Activated T-helper 17 cell treated with anti-CD3 and anti-CD28 coated beads, Interleukin-2, amount 50 U/mL, for 72 hours (primary cell): ENCODE measurements around the gene GCM1. TPM values are rescaled to one million over a fixed set of nuclear protein-coding genes. Genes with fewer than 3 reads are reported as not detected.

Source experiments
- ATAC-seq: fragments of 150-1000 bp; cut with Tn5 transposase; replicated peaks from 2 replicates; pipeline ENCODE4 v1.10.0; 2021; ENCODE audit warnings: mild to moderate bottlenecking, moderate library complexity
- H3K27ac Mint-ChIP-seq: one replicate; pipeline ENCODE4 v1.8.0; 2022; ENCODE audit warnings: mixed read lengths
- H3K27me3 Mint-ChIP-seq: one replicate; pipeline ENCODE4 v1.8.0; 2022; ENCODE audit warnings: mixed read lengths
- H3K36me3 Mint-ChIP-seq: one replicate; pipeline ENCODE4 v1.8.0; 2022; ENCODE audit warnings: low read depth, mild to moderate bottlenecking, mixed read lengths
- H3K4me1 Mint-ChIP-seq: one replicate; pipeline ENCODE4 v1.8.0; 2022; ENCODE audit warnings: mixed read lengths
- H3K4me3 Mint-ChIP-seq: one replicate; pipeline ENCODE4 v1.8.0; 2022; ENCODE audit warnings: mild to moderate bottlenecking, mixed read lengths
- H3K9me3 Mint-ChIP-seq: one replicate; pipeline ENCODE4 v1.8.0; 2022; ENCODE audit warnings: mixed read lengths
- total RNA-seq, 2 donors: library from RNA; stranded (reverse); gene quantifications; one replicate each; pipeline ENCODE4 v1.2.3, GENCODE V29; 2022

GCM1 gene, protein sequence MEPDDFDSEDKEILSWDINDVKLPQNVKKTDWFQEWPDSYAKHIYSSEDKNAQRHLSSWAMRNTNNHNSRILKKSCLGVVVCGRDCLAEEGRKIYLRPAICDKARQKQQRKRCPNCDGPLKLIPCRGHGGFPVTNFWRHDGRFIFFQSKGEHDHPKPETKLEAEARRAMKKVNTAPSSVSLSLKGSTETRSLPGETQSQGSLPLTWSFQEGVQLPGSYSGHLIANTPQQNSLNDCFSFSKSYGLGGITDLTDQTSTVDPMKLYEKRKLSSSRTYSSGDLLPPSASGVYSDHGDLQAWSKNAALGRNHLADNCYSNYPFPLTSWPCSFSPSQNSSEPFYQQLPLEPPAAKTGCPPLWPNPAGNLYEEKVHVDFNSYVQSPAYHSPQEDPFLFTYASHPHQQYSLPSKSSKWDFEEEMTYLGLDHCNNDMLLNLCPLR
- total RNA-seq = under 1 TPM; 0.11 to 0.13 TPM

DNA sequence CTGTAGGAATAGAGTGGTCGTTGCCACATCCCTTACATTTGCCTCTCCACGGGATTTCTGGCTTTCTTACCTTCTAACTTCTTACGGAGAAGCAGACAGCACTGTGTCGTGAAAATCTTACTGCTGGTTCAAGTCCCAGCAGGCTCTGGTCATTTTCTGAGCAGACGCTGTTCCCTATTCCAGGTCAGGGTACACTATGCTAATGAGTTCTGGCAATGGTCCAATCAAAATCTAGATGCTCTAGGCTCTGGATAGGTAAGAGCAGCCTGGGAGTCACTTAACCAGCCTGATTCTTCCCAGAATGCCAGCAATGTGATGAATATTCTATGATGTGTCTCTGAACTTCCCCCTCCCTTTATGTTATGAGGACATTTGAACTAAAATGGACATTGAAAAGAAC is at the start of gene GCM1:
TSS of gene GCM1 (minus strand) at position 158 of the 400 bp plus-strand sequence. CDS start 3,209 bp downstream, outside the sequence.
- H3K27me3 Mint-ChIP-seq = peaks cover 11% of the 10 kb centered on the region
- no peak within 1 kb of the TSS for H3K27ac Mint-ChIP-seq
- H3K36me3 Mint-ChIP-seq = no peaks in the 10 kb centered on the region
- ATAC-seq = no peak
- H3K4me1 Mint-ChIP-seq = no peaks in the 10 kb centered on the region
- H3K4me3 Mint-ChIP-seq = no peak within 1 kb of the TSS
- H3K9me3 Mint-ChIP-seq = no peaks in the 10 kb centered on the region

DNA sequence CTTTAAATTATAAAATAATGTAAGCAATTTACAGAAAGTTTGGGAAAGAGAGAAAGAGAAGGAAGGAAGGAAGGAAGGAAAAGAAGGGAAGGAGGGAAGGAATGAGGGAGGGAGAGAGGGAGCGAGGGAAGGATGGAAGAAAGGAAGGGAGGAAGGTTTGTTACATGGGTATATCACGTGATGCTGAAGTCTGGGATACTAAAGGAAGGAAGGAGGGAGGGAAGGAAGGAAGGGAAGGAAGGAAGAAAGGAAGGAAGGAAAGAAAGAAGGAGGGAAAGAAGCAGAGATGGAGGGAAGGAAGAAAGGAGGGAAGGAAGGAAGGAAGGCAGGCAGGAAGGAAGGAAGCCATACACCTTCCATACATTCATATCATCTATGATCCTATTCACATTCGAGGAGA is 48.9 kb upstream of the GCM1 start:
- no peak for ATAC-seq
- H3K36me3 Mint-ChIP-seq = no peaks in the 10 kb centered on the region

DNA sequence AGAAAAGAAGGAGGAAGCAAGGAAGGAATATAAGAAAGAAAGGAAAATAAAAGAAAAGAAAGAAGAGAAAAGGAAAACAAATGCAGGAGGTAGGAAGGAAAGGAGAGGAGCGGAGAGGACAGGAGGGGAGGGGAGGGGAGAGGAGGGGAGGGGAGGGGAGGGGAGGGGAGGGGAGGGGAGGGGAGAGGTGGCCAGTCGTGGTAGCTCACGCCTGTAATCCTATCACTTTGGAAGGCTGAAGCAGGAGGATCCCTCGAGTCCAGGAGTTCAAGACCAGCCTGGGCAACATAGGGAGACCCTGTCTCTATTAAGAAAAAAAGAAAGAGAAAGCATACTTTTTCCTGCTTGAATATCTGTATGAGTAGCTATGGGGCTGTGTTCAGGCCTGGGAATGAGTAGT is 46.4 kb upstream of the GCM1 start:
- Mint-ChIP-seq H3K9me3 (no peaks in the 10 kb centered on the region), H3K27me3 (no peaks in the 10 kb centered on the region), H3K4me1 (no peaks in the 10 kb centered on the region), H3K4me3 (no peak overlapping the region), H3K27ac (peak overlapping the region; percentile 34), H3K36me3 (no peaks in the 10 kb centered on the region)
- ATAC-seq = no peak

More for the DNA sequence above, 48.9 kb upstream of the GCM1 start:
- Mint-ChIP-seq H3K27me3 (no peaks in the 10 kb centered on the region), H3K4me1 (no peaks in the 10 kb centered on the region), H3K4me3 (no peak overlapping the region), H3K27ac (no peak overlapping the region), H3K9me3 (no peaks in the 10 kb centered on the region)

DNA sequence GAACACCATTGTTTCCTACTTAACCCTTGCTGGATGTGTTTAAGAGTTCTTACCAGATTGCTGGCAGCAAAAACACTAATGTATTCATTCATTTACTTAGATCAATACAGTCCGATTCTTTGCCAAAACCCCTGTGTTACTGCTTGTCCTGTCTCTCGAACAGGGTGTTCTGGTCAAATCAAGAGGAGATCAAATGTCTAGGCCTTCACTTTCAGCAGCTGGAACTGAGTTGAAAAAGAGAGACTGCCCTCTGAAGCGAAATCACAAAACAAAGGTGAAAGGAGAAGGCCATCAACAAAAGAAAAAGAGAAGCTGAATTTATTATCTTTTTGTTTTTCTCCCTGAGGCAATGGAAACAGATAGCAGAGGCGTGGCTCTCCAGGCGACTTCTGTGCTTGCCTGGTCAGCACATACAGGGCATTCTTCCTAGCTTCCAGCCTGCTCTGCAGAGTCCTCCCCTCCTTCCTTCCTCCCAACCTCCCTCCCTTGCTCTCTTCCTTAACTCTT is 44.1 kb upstream of the GCM1 start:
- ATAC-seq = no peak
- H3K36me3 Mint-ChIP-seq = no peaks in the 10 kb centered on the region
- no peaks in the 10 kb centered on the region for H3K27me3 Mint-ChIP-seq
- peak overlapping the region; percentile 65 for H3K27ac Mint-ChIP-seq
- H3K4me3 Mint-ChIP-seq = no peak overlapping the region
- peaks cover 7% of the 10 kb centered on the region for H3K4me1 Mint-ChIP-seq
- H3K9me3 Mint-ChIP-seq = no peaks in the 10 kb centered on the region

DNA sequence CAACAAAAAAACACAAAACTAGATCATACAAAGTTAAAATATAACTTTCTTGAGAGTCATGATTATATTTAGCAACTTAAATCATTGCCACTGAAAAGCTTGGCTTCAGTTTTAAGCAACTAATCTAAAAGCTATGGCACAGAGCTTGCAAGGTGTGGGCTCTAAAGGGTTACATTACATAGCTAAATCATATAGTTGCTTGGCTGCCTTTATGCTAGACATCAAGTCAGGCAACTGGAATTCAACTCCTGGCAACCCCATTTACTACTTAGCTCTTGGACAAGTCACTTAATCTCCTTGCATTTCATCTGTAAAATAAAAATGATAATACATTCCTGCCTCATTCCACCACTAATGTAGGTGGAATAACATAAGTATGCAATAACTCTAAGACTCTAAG is 40.9 kb upstream of the GCM1 start:
- no peaks in the 10 kb centered on the region for H3K36me3 Mint-ChIP-seq
- H3K27me3 Mint-ChIP-seq = no peaks in the 10 kb centered on the region
- no peak overlapping the region for H3K27ac Mint-ChIP-seq
- ATAC-seq = no peak
- no peaks in the 10 kb centered on the region for H3K9me3 Mint-ChIP-seq
- peaks cover 7% of the 10 kb centered on the region for H3K4me1 Mint-ChIP-seq
- no peak overlapping the region for H3K4me3 Mint-ChIP-seq

DNA sequence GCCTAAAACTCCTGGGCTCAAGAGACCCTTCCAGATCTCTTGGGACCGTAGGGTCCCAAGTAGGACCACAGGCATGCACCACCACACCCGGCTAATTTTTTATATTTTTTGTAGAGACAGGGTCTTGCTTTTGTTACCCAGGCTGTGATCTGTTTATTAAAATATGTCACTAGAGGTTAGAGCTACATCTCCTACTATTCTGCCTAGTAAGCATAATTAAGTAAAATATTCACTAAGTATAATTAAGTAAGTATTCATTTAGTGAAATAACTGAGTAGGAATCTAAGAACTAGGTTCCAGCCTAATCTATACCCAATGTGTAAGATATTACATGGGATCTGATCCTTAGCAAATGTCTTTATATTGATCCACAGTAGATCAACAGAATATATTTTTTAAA is 40.2 kb upstream of the GCM1 start:
- Mint-ChIP-seq H3K4me3 (peak overlapping the region; percentile 65), H3K9me3 (no peaks in the 10 kb centered on the region), H3K36me3 (no peaks in the 10 kb centered on the region), H3K27me3 (no peaks in the 10 kb centered on the region), H3K4me1 (peaks cover 7% of the 10 kb centered on the region), H3K27ac (peak overlapping the region; percentile 68)
- ATAC-seq = no peak

DNA sequence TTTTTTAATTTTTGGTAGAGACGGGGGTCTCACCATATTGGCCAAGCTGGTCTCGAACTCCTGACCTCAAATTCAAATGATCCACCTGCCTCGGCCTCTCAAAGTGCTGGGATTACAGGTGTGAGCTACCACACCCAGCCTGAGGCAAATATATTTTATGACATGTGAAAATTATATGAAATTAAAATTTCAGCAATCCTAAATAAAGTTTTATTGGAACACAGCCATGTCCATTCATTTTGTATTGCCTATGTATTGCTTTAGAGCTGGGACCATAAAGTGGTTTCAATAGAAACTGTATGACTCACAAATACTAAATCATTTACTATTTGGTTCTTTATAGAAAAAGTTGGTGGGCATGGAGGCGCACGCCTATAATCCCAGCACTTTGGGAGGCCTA is 32.0 kb upstream of the GCM1 start:
- Mint-ChIP-seq H3K9me3 (no peaks in the 10 kb centered on the region), H3K4me3 (no peak overlapping the region), H3K36me3 (no peaks in the 10 kb centered on the region), H3K27ac (no peak overlapping the region), H3K27me3 (no peaks in the 10 kb centered on the region), H3K4me1 (no peaks in the 10 kb centered on the region)
- ATAC-seq = no peak

DNA sequence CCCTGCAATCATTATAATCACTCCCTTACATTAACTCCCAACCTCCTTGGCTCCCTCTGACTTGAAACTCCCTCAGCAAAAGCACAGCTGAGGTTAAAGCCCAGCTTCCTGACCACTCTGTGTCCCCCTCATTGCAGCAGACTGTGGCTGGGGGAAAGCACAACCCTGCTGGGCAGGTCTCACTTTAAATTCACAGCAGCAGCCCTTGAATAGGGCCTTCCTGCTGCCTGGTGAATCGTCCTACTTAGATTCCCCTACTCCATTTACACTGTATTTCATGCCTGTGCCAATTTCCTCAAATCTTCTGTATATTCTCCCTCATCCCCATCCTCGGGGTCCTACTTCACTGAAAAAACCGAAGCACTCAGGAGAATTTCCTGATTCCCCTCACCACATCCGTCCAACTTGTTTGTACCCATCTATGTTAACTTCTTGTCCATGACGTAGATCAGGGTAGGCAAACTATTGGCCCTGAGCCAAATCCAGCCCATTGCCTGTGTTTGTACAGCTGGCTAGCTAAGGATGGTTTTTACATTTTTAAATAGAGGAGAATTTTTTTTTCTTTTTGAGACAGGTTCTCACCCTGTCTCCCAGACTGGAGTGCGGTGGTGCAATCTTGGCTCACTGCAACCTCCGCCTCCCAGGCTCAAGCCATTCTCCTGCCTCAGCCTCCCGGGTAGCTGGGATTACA is 31.5 kb upstream of the GCM1 start:
- no peaks in the 10 kb centered on the region for H3K36me3 Mint-ChIP-seq
- ATAC-seq = no peak
- no peaks in the 10 kb centered on the region for H3K9me3 Mint-ChIP-seq

DNA sequence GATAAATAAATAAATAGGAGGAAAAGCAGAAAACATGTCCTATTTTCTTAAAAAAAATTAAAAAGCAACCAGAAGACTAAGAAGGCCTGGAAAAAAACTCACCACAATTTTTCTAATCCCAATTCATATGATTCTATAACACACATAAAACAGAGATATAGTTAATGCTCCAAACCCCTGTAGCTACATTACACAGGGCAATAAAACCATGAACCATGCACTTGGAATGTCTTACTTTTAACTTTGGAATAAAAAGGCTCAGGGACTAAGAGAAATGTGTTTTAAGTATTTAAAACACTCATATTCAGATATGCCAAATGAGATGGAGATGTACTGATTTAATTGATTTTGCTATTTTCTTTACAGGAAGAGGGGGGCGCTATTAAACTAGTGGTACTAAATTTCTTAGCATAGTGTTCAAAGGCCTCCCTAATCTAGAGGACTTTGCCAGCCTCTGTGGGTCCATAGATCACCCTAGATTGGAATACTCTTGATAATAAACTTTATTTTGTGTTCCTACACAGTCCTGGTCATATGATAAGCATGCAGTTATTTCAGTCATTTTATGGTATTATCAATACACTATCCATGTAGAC is 30.3 kb upstream of the GCM1 start:
- Mint-ChIP-seq H3K27me3 (no peaks in the 10 kb centered on the region), H3K9me3 (no peaks in the 10 kb centered on the region), H3K36me3 (no peaks in the 10 kb centered on the region), H3K27ac (peak overlapping the region; percentile 48), H3K4me3 (no peak overlapping the region), H3K4me1 (no peaks in the 10 kb centered on the region)
- no peak for ATAC-seq

More for the DNA sequence above, 31.5 kb upstream of the GCM1 start:
- peak overlapping the region; percentile 0 for H3K4me3 Mint-ChIP-seq
- peak overlapping the region; percentile 48 for H3K27ac Mint-ChIP-seq
- H3K4me1 Mint-ChIP-seq = no peaks in the 10 kb centered on the region
- H3K27me3 Mint-ChIP-seq = no peaks in the 10 kb centered on the region

DNA sequence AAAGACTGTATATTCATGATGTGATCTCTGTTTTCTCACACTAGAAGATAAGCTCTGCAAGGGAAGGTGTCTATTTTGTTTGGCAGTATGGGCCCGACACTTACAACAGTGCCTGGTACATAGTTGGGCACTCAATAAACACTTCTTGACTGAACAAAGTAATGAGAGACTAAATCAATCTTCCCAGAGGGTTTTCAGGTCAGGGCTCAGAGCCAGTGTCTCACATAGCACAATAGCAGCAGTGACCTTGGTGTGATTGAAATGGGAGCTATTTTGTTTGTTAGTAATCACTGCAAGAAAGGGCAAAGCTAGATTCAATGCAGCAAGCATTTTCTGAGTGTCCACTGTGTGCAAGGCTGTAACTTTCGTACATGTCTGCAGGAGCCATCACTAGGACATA is 26.4 kb upstream of the GCM1 start:
- no peaks in the 10 kb centered on the region for H3K4me1 Mint-ChIP-seq
- no peak overlapping the region for H3K27ac Mint-ChIP-seq
- H3K27me3 Mint-ChIP-seq = no peaks in the 10 kb centered on the region
- no peak for ATAC-seq
- no peaks in the 10 kb centered on the region for H3K9me3 Mint-ChIP-seq
- no peaks in the 10 kb centered on the region for H3K36me3 Mint-ChIP-seq
- no peak overlapping the region for H3K4me3 Mint-ChIP-seq

DNA sequence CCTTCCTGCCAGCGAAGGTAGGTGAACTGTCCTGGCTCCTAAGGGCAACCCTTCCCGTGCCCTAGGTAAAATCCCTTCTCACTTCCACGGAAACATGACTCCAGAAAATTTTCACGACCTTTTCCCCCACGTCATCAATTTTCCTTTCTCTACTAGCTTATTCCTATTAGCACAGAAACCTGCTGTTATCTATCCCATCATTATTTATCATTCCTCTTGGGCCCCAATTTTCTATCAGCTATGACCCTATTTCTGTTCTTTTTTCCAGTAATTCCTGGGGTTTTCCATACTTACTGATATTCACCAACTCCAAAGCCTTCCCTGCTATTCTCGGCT is 23.8 kb upstream of the GCM1 start:
- ATAC-seq = no peak
- no peak overlapping the region for H3K4me3 Mint-ChIP-seq
- no peaks in the 10 kb centered on the region for H3K36me3 Mint-ChIP-seq
- H3K9me3 Mint-ChIP-seq = no peaks in the 10 kb centered on the region
- no peaks in the 10 kb centered on the region for H3K4me1 Mint-ChIP-seq
- H3K27ac Mint-ChIP-seq = no peak overlapping the region
- no peaks in the 10 kb centered on the region for H3K27me3 Mint-ChIP-seq

DNA sequence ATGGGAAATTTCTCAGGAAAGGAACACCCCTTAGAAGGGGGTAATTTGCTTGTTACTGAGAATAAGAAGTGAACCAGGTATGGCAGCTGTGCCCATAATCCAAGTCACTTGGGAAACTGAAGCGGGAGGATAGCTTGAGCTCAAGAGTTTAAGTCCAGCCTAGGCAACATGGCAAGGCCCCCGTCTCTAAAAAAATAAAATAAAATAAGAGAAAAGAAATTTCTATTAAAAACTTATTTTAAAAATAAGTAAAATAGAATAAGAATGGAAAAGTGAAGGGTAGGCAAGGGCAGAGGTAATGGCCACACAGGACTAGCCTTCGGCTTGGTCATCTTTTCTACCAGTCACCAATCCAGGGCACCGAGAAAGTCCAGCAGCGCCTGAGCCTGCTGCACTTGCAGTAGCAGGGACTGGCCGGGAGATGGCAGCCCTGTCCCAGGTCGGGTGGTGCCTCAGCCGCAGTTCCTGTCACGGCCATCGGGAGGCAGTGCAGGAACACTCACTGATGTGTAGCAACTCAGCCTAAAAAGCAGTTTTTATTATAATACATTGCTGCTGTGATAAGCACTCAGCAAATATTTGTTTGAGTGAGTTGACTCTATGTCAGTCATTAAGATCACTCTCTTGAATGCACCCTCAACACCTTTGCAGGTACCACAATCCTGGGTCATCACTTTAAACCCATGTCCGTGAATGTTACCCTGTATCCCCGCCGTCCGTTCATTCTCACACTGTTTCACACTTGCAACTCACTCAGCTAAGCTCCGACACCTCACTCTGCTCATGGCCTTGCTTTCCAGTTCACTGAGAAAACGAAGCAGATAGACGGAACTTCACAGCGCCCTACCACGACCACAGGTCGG is 23.2 kb upstream of the GCM1 start:
- Mint-ChIP-seq H3K4me1 (no peaks in the 10 kb centered on the region), H3K9me3 (no peaks in the 10 kb centered on the region), H3K27me3 (no peaks in the 10 kb centered on the region), H3K36me3 (no peaks in the 10 kb centered on the region), H3K4me3 (no peak overlapping the region), H3K27ac (no peak overlapping the region)
- peak; percentile 86 for ATAC-seq

DNA sequence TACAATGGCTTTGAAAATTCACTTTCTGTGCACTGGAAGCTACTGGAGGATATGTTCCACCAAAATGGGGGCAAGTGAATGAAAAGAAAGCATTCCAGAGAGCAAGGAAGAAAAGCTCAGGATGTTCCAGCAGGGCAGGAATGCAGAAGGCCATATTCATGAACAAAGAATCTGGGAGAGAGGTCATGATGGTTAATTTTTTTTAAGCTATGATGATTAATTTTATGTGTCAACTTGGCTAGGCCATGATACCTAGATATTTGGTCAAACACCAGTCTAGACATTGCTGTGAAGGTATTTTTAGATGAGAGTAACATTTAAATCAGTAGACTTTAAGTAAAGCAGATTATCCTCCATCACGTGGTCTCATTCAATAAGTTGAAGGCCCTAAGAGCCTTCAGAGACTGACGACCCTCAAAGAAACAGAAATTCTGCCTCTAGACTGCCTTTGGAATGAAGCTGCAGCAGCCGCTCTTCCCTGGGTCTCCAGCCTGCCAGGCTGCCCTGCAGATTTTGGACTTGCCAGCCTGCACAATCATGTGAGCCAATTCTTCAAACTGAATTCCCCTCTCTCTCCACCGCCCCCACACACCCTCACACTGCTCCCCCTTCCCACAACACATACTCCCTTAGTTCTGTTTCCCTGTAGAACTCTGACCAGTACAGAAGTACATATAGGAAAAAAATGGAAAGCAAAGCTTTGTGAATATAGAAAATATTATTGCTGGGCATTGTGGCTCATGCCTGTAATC is 20.1 kb upstream of the GCM1 start:
- Mint-ChIP-seq H3K4me3 (no peak overlapping the region), H3K4me1 (no peaks in the 10 kb centered on the region), H3K36me3 (no peaks in the 10 kb centered on the region), H3K9me3 (no peaks in the 10 kb centered on the region), H3K27me3 (no peaks in the 10 kb centered on the region), H3K27ac (no peak overlapping the region)
- no peak for ATAC-seq
